T47D (cell line): ENCODE data around the gene APBA2.

Experiments
- DNase-seq, 2 experiments: peaks; one replicate each; pipeline versions ENCODE4 v3.0.0 to v3.0.0-alpha.2; 2011 to 2012; ENCODE audit warnings: low read depth in 1 of 2, low spot score in 1 of 2
- JUND ChIP-seq: IDR thresholded peaks from 2 replicates; pipeline ENCODE4 v1.6.1; 2012; ENCODE audit warnings: low read depth
- in situ Hi-C: cut with HindIII; loops from 2 replicates; pipeline ENCODE4 v1.10.0; 2016; ENCODE audit warnings: low sequenced_read_pairs, low pct_unique_long_range_greater_than_20kb

The APBA2 gene

DNA sequence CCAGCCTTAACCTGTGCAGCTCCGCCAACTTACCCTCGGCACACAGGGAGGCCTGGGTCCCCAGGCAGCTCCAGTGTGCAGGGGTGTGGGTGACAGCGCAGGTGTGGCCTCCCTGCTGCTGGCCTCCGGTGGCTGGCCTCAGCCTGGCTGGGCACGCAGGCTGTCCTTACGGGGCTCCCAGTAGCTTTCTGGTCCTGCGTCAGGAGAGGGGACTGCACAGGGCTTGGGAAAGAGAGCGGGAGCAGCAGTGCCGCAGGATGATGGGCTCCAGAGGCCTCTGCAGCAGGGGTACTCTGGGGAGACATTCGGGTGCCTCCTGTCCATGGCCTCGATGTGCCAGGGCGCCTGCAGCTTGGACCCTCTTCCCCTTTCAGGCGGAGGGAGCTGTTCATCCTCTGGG, 9.4 kb downstream of the APBA2 start:
- no peak for TF ChIP-seq JUND
- in situ Hi-C loops = no loop called here
- no peak for DNase-seq

GRCh38 chr15:28895566-28895965, 9.8 kb downstream of the APBA2 start:
- in situ Hi-C loops = no loop called here
- DNase-seq = no peak
- TF ChIP-seq JUND = no peak

GRCh38 chr15:28896951-28897350, 11.2 kb downstream of the APBA2 start:
- DNase-seq = no peak
- no peak for TF ChIP-seq JUND
- in situ Hi-C loops = no loop called here

GRCh38 chr15:28897861-28898585, 12.2 kb downstream of the APBA2 start:
- in situ Hi-C loops = no loop called here

DNA sequence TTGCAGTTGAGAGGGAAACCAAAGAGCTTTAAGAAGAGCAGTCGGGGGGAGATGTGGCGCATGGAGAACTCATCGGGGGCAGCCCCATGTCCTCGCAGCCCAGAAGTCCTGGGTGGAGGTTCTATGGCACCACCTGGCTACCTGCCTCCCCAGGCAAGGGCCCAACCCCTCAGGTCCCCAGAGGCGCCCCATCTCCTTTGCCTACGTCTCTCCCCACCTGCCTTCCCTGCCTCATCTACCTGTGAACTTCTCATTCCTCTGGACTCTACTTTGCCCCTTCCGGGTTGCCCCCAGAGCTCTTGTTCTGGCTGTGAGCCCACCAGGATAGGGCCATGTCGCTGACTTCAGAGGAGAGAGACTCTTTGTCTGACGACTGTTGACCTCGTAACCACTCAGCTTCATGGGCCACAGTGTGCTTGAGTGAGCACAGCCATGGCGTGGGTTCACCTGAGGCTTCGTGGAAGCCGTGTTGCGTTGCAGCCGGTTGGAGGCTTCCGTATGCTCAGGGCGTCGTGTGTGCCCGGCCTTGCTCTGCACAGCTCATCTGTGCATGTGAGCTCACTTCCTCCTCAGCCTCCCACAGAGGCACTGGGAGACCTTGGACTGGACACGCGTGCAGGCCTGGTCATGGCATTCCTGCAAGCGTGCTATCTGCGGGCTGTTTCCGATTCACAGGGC, 13.4 kb downstream of the APBA2 start:
- DNase-seq = no peak
- in situ Hi-C loops = no loop called here
- TF ChIP-seq JUND = no peak

More at GRCh38 chr15:28897861-28898585, 12.2 kb downstream of the APBA2 start:
- TF ChIP-seq JUND = no peak
- DNase-seq = no peak

DNA sequence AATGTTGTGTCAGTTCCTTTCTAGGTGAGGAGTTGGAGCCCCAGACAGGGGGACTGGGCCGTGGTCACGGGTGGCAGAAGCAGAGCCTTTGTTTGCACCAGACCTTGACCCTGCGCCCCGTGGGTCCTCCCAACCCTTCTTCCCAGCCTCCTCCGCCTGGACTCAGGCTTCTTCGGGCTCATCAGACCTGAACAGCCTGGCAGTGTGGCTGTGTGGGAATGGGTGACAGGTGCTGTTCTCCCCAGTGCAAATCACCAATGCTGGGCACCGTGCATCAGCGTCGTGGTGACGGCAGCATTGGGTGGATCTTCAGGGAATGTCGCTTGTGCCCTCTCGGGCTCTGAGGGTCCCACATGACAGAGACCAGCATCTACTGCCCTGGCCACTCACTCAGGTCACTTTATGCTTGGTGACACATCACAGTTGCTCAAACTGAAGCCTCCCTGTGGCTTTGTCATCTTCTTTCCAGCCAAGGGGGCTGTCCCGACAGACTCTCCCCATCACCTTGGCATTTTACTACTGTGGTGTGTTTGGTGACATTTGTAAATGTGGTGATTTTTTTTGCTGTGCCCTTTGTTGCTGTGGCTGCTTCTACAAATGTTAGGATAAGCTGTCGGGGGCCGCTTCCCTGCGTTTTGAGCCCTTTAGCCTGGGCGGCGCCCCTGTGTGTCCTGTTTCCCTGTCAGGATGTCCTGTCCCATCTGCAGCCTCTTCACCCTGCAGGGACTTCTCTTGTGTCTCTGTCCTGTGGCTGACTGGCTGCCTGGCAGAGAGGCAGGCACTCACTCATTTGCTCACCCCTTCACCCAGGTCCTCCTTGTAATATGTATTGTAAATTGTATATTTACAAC, 14.5 kb downstream of the APBA2 start:
- no peak for TF ChIP-seq JUND
- in situ Hi-C loops = no loop called here
- DNase-seq = no peak

DNA sequence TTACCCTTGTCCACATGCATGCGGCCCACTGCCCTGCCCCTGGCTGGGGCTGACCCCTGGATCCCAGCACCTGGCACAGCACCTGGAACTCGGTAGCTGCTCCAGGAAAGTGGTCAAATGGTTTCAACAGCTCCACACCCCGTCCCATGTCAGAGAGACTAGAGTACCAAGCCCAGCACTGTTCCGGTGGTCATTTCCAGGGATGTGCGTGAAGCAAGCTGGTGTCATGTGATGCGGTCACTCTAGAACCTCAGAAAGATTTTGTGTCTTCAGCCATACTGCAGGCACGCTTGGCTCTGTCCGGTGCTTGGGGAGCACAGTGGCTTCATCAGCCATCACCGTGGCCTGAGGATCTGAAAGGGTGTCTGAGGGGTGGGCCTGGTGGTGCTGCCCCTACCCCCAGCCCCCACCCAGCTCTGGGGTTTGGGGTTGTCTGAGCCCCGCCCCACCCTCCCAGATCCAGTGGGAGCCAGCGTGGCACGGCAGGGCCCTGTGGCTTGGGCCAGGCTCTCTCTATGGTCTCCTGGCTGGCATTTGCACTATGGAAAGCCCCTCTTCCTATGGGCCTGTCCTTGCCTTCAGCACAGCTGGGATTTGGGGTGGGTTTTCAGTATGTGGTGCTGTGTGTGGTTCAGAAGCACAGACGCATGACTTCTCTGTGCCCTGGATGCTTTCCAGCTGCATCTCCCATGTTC, 15.3 kb downstream of the APBA2 start:
- no peak for TF ChIP-seq JUND
- in situ Hi-C loops = no loop called here

DNA sequence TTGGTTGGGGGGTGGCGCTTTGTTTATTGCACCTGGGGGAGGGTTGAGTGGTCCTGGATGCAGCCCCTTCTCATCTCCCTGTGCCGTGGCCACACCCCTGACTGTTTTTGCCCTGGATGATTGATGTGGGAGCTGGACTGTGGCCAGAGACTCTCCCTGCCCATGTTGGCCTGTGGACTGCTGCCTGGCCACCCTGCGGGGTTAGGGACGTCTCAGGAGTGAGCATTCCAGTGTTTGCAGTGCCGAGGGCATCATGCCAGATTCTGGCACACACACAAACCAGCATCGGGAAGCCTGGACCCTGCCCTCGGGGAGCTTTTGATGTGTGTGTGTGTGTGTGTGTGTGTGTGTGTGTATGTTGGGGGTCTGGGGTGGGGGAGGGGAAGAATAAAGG, 15.8 kb downstream of the APBA2 start:
- TF ChIP-seq JUND = no peak
- DNase-seq = no peak
- in situ Hi-C loops = no loop called here

More for the DNA sequence above, 15.3 kb downstream of the APBA2 start:
- no peak for DNase-seq

GRCh38 chr15:28901987-28902745, 16.4 kb downstream of the APBA2 start:
- no peak for DNase-seq
- in situ Hi-C loops = no loop called here
- no peak for TF ChIP-seq JUND

DNA sequence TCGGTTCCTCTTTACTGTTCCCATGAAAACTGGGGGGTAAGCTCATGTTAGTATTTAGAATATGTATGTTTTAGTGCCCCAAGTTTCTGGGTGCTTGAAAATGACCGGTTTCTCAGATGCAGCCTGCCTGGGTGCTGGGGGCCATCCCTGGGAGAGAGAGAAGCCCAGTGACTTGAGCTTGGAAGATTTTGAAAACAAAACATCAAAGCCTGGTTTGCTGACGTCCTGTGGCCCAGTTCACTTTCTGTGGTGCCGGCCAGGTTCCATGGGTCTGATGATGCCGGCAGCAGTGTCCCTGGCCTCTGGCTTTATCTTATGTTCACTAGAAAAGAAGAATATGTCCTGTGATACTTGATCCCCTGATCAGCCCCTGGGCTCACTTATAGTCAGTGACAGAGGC, 17.1 kb downstream of the APBA2 start:
- no peak for TF ChIP-seq JUND
- DNase-seq = no peak
- in situ Hi-C loops = no loop called here

DNA sequence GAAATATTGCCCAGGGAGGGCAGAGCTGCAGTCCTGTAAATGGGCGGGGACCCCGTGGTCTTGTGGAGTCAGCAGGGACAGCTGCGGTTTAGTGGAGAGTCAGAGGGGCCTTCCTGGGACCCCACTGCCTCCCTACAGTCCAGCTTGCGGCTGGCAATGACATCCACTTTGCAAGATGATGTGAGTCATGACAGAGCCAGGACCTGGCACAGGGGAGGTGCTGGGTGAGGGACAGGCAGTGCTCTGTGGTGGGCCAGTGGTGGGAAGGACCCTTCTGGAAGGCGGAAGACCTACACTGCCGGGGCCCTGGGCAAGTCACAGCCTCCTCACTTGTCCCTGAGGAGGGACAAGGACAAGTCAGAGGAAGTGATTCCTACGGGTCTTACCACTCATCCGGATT, 17.8 kb downstream of the APBA2 start:
- no peak for DNase-seq
- in situ Hi-C loops = no loop called here
- no peak for TF ChIP-seq JUND

- TF ChIP-seq JUND = no peak
- DNase-seq = no peak
- in situ Hi-C loops = no loop called here
Measured at GRCh38 chr15:28904003-28904402, 18.2 kb downstream of the APBA2 start.
